Spleen (tissue), 7 donors: ENCODE measurements around the gene GTF3C5.
"Not testable (repeated sequence)": the region's sequence is repeated elsewhere in the genome, so short reads cannot be mapped to it uniquely, and the experiment has no call there.

ENCODE experiments used
- POLR2A ChIP-seq, 3 donors: fragments of 450-650 bp; IDR thresholded peaks; one replicate each; pipeline ENCODE4 v1.5.1; 2017; ENCODE audit warnings: antibody characterized with exemption in 3 of 3, mild to moderate bottlenecking in 1 of 3
- POLR2AphosphoS5 ChIP-seq, 3 donors: sonication (generic); formaldehyde crosslinking; IDR thresholded peaks; one replicate each; pipeline ENCODE4 v1.5.1; 2017; ENCODE audit warnings: antibody characterized with exemption in 3 of 3
- TF ChIP-seq, protein P1 (sequence below), 11 experiments: fragments of 200-600 bp in 7 of 11; fragments of 450-650 bp in 4 of 11; sonication (generic) in 4 of 11; IDR thresholded peaks in 8 of 11; conservative IDR thresholded peaks in 3 of 11; 1 replicate in 7 of 11; 2 replicates in 4 of 11; pipeline versions ENCODE4 v1.4.0 to v1.8.0; 2016 to 2021; ENCODE audit warnings: antibody characterized with exemption in 11 of 11, inconsistent platforms in 4 of 11, mild to moderate bottlenecking in 1 of 11
- donor health status: DM: no; HTN: no; CAD: no; lungs with moderate emphysema.
- donor health status: DM: no; HTN: no; CAD: no.
- donor health status: DM: no; HTN: no; CAD: no.

DNA sequence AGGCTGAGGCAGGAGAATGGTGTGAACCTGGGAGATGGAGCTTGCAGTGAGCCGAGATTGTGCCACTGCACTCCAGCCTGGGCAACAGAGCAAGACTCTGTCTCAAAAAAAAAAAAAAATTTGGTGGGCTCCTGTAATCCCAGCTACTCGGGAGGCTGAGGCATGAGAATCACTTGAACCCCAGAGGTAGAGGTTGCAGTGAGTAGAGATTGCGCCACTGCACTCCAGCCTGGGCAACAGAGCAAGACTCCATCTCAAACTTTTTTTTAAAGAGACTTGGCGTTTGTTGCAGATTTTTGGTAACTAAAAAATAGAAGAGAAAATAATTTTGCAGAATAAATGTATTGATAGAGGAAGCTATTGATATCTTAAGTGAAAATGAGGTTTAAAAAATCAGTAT, 32.6 kb upstream of the GTF3C5 start:
- not testable (repeated sequence) for TF ChIP-seq POLR2AphosphoS5, POLR2A (IDR thresholded peaks at IDR 0.05)
- TF ChIP-seq, protein P1, sequence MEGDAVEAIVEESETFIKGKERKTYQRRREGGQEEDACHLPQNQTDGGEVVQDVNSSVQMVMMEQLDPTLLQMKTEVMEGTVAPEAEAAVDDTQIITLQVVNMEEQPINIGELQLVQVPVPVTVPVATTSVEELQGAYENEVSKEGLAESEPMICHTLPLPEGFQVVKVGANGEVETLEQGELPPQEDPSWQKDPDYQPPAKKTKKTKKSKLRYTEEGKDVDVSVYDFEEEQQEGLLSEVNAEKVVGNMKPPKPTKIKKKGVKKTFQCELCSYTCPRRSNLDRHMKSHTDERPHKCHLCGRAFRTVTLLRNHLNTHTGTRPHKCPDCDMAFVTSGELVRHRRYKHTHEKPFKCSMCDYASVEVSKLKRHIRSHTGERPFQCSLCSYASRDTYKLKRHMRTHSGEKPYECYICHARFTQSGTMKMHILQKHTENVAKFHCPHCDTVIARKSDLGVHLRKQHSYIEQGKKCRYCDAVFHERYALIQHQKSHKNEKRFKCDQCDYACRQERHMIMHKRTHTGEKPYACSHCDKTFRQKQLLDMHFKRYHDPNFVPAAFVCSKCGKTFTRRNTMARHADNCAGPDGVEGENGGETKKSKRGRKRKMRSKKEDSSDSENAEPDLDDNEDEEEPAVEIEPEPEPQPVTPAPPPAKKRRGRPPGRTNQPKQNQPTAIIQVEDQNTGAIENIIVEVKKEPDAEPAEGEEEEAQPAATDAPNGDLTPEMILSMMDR (IDR thresholded peaks at IDR 0.05 in 8 of 11, conservative IDR thresholded peaks at IDR 0.05 in 3 of 11): not testable (repeated sequence)
